ENCODE results near the gene IYD. TPM values are rescaled to one million over a fixed set of nuclear protein-coding genes. Genes with fewer than 3 reads are reported as not detected.
"Not testable (repeated sequence)": the region's sequence is repeated elsewhere in the genome, so short reads cannot be mapped to it uniquely, and the experiment has no call there.

Gene IYD
- total RNA-seq, 1 donor: not detected

GRCh38 chr6:150363733-150364132 lies 5.1 kb upstream of the IYD start:
- no peak for TF ChIP-seq CTCF (IDR thresholded peaks at IDR 0.05; ENCODE audit: insufficient read depth, low read depth, low read length)
- DNase-seq (ENCODE audit: low read depth): no peak
- H3K4me3 ChIP-seq (ENCODE audit: low read depth, low read length): no peak overlapping the region

GRCh38 chr6:150366118-150366778 lies 2.6 kb upstream of the IYD start:
- no peak for DNase-seq (ENCODE audit: low read depth)

GRCh38 chr6:150369408-150369807 lies 596 bp downstream of the IYD start:
- no peak overlapping the region for H3K4me3 ChIP-seq (ENCODE audit: low read depth, low read length)
- TF ChIP-seq CTCF (IDR thresholded peaks at IDR 0.05; ENCODE audit: insufficient read depth, low read depth, low read length): no peak
- DNase-seq (ENCODE audit: low read depth): no peak

More at GRCh38 chr6:150366118-150366778, 2.6 kb upstream of the IYD start:
- no peak overlapping the region for H3K4me3 ChIP-seq (ENCODE audit: low read depth, low read length)
- TF ChIP-seq CTCF (IDR thresholded peaks at IDR 0.05; ENCODE audit: insufficient read depth, low read depth, low read length): no peak

- no peak for DNase-seq (ENCODE audit: low read depth)
- H3K4me3 ChIP-seq (ENCODE audit: low read depth, low read length): no peak overlapping the region
- no peak for TF ChIP-seq CTCF (IDR thresholded peaks at IDR 0.05; ENCODE audit: insufficient read depth, low read depth, low read length)
Measured at GRCh38 chr6:150370112-150370511, 1.3 kb downstream of the IYD start.

- no peak for DNase-seq (ENCODE audit: low read depth)
- no peak overlapping the region for H3K4me3 ChIP-seq (ENCODE audit: low read depth, low read length)
- TF ChIP-seq CTCF (IDR thresholded peaks at IDR 0.05; ENCODE audit: insufficient read depth, low read depth, low read length): no peak
Measured at GRCh38 chr6:150371356-150371755, 2.5 kb downstream of the IYD start.

GRCh38 chr6:150372051-150372450 lies 3.2 kb downstream of the IYD start:
- TF ChIP-seq CTCF (IDR thresholded peaks at IDR 0.05; ENCODE audit: insufficient read depth, low read depth, low read length): no peak
- H3K4me3 ChIP-seq (ENCODE audit: low read depth, low read length): no peak overlapping the region
- DNase-seq (ENCODE audit: low read depth): no peak

GRCh38 chr6:150373260-150373701 lies 4.5 kb downstream of the IYD start:
- no peak for DNase-seq (ENCODE audit: low read depth)
- no peak overlapping the region for H3K4me3 ChIP-seq (ENCODE audit: low read depth, low read length)
- TF ChIP-seq CTCF (IDR thresholded peaks at IDR 0.05; ENCODE audit: insufficient read depth, low read depth, low read length): no peak

GRCh38 chr6:150374346-150374745 lies 5.5 kb downstream of the IYD start:
- DNase-seq (ENCODE audit: low read depth); H3K4me3 ChIP-seq (ENCODE audit: low read depth, low read length): not testable (repeated sequence)

Data from fibroblast of villous mesenchyme (primary cell).